ENCODE results near the gene STK32A. TPM values are rescaled to one million over a fixed set of nuclear protein-coding genes. Genes with fewer than 3 reads are reported as not detected.
"Not testable (repeated sequence)": the region's sequence is repeated elsewhere in the genome, so short reads cannot be mapped to it uniquely, and the experiment has no call there.

STK32A gene
- total RNA-seq, 1 experiment from 2014 or later: 0.22 TPM

- DNase-seq (ENCODE audit: low read depth): no peak
Measured at GRCh38 chr5:147344861-147345260, 110.0 kb downstream of the STK32A start.

GRCh38 chr5:147346006-147346561 is 111.3 kb downstream of the STK32A start:
- DNase-seq (ENCODE audit: low read depth): no peak

- peak; percentile 48 for DNase-seq (ENCODE audit: low read depth)
Measured at GRCh38 chr5:147348046-147348445, 113.2 kb downstream of the STK32A start.

- no peak for DNase-seq (ENCODE audit: low read depth)
Measured at GRCh38 chr5:147348451-147348850, 113.6 kb downstream of the STK32A start.

GRCh38 chr5:147349241-147349640 is 114.4 kb downstream of the STK32A start:
- DNase-seq (ENCODE audit: low read depth): no peak

- DNase-seq (ENCODE audit: low read depth): peak; percentile 15
Measured at GRCh38 chr5:147359101-147359500, 124.3 kb downstream of the STK32A start.

- no peak for DNase-seq (ENCODE audit: low read depth)
Measured at GRCh38 chr5:147359581-147359980, 124.8 kb downstream of the STK32A start.

GRCh38 chr5:147360816-147361215 is 126.0 kb downstream of the STK32A start:
- no peak for DNase-seq (ENCODE audit: low read depth)

- no peak for DNase-seq (ENCODE audit: low read depth)
Measured at GRCh38 chr5:147361441-147362175, 126.8 kb downstream of the STK32A start.

GRCh38 chr5:147367381-147367780 is 132.6 kb downstream of the STK32A start:
- not testable (repeated sequence) for DNase-seq (ENCODE audit: low read depth)

- peak; percentile 32 for DNase-seq (ENCODE audit: low read depth)
Measured at GRCh38 chr5:147369742-147370374, 135.0 kb downstream of the STK32A start.

GRCh38 chr5:147371290-147371689 is 136.5 kb downstream of the STK32A start:
- DNase-seq (ENCODE audit: low read depth): no peak

GRCh38 chr5:147372191-147372590 is 137.4 kb downstream of the STK32A start:
- no peak for DNase-seq (ENCODE audit: low read depth)

GRCh38 chr5:147373328-147373727 is 138.5 kb downstream of the STK32A start:
- no peak for DNase-seq (ENCODE audit: low read depth)

GRCh38 chr5:147375151-147375550 is 140.3 kb downstream of the STK32A start:
- DNase-seq (ENCODE audit: low read depth): no peak

- no peak for DNase-seq (ENCODE audit: low read depth)
Measured at GRCh38 chr5:147377682-147378081, 142.9 kb downstream of the STK32A start.

- no peak for DNase-seq (ENCODE audit: low read depth)
Measured at GRCh38 chr5:147381555-147381954, 146.7 kb downstream of the STK32A start.

- no peak for DNase-seq (ENCODE audit: low read depth)
Measured at GRCh38 chr5:147382776-147383175, 147.9 kb downstream of the STK32A start.

- DNase-seq (ENCODE audit: low read depth): no peak
Measured at GRCh38 chr5:147384346-147385193, 149.7 kb downstream of the STK32A start.

GRCh38 chr5:147387109-147387508 is 152.3 kb downstream of the STK32A start:
- no peak for DNase-seq (ENCODE audit: low read depth)

- DNase-seq (ENCODE audit: low read depth): no peak
Measured at GRCh38 chr5:147388184-147389108, 153.6 kb downstream of the STK32A start.

Data from M059J (cell line).